NCI-H774 (cell line): ENCODE measurements around the gene SND1.

Experiments
- DNase-seq: peaks from one replicate; lab custom pipeline; 2025; lab: John Stamatoyannopoulos, UW

Gene SND1

DNA sequence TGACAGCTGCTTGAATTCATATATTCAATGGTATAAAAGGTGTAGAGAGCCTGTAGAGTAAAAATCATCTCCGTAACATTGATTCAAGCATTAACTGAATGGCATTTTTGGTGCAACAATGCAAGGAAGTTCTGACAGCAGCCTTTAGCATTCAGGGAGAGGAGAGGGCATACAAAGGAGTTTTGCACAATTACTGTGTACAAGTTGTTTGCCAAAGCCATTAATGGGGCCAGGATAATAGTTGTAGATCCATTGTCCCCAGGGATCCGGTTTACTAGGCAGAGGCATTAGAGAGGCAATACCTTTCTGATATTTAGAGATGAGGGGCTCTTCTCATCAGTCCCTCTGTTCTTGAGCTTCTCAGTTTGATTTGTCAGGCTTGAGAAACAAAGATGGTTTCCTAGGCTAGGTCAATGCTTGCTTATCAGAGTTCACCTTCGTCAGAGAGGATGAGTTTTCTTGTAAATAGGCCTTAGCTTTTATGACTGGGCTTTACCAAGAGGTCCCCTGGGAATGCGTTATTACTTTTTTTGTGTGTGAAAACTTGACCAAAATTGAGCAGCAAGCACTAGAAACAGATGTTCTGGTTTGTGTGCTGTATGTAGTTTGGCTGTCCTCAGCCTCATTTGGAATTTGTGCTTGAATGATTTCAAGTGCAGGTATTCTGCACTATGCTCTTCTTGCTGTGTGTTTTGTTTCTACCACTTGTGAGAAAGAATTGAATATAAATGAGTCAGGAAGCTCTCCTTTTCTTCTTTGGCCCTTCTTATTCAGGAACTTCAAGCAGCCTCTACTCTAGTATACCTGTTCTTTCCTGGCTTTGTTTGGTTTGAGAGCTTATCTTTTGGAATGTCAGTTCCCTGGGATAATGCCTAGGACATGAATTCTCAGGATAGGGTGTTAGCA lies 32.0 kb downstream of the SND1 start:
- DNase-seq: peak; percentile 5

DNA sequence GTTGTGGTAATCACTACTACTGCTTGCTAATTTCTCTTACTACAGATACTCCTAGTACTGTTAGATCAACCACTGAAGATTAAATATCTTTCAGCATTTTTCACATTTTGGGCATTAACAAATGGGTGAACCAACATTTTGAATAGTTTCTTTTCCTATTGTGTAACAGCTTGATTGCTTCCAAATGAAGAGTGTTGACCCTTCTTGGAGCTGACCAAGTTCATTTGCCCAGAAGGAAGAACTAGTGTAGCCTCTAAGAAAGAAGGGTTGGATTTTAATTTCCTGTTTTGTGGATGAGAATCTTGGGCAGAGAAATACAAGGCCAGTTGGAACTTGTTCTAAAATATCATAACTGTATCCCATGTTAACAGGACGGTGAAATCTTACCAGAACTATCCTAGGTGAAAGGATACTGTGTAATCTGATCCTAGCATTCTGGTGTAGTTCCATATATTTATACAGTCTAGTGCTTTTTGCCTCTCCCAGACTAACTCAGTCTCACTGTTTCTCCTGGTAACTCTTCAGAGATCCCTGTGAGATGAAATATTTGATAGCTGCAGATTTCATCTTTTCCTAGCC lies 37.3 kb downstream of the SND1 start:
- no peak for DNase-seq

DNA sequence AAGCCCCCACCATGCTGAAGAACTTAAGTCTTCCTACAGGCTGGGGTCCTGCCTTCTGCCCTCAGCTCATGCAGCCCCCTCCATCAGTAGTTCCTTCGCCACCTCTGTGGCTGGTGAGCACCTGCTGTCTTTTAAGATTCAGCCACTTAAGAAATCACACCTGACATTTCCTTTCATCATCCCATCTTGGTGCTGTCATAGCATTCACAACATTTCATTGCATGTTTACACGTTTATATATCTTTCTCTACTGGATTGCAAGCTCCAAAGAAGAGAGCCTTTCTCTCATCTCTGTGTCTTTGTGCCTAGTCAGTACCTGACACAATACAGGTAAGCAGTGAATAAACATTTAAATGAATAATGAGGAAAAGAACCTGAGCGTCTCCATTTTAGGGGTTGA lies 38.3 kb downstream of the SND1 start:
- DNase-seq: no peak

DNA sequence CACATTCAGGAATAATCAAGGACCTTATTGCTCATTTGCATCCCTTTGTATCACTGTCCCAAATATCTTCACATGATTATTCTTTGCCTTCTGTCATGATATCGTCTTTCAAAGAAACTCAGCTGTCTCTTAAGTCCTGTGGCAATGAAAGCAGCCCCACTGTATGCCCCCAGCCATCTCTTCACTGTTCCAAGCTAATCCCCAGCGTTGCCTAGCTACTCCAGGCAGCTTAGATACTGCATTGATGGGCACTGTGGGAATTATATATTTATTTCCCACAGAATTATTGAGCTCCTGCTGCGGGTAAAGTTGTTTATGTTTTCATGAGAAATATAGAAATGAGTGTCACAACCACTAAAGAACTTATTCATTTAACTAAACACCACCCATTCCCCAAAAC lies 38.8 kb downstream of the SND1 start:
- DNase-seq: no peak

DNA sequence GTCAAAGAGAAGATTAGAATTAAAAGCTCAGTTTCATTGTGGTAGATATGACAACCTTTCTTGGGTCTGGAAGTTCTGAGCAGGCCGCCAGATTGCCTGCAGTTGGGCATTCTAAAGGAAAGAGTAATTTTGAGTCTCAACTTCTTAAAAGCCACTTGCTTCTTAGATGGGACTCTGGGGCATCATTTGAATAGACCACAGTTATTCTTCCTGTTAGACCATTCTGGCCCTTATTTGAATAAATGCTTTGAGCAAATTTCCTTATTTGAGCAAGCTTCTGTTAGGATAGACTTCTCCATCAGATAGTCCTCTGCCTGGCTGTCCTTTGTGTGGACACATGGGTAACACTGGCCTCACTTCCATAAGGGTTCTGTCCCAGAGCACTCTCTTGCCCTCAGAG lies 40.2 kb downstream of the SND1 start:
- DNase-seq: no peak

DNA sequence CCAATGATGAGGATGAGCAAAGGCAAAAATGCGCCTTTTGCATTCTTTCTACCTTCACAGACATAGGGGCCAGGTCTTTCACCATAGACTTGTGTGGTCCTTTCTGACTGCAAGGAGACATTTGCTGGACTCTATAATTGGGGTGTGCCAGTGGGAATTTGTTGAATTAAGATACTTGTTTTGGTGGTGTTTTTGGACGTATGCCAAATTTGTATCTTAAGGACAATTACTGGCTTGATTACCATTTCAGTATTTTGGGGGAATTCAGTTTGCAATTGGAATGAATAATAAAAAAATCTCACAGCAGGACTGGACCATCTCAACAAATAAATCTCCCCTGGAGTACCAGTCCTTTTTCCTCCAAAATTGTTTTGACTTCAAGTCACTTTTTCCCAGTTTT lies 47.9 kb downstream of the SND1 start:
- no peak for DNase-seq

DNA sequence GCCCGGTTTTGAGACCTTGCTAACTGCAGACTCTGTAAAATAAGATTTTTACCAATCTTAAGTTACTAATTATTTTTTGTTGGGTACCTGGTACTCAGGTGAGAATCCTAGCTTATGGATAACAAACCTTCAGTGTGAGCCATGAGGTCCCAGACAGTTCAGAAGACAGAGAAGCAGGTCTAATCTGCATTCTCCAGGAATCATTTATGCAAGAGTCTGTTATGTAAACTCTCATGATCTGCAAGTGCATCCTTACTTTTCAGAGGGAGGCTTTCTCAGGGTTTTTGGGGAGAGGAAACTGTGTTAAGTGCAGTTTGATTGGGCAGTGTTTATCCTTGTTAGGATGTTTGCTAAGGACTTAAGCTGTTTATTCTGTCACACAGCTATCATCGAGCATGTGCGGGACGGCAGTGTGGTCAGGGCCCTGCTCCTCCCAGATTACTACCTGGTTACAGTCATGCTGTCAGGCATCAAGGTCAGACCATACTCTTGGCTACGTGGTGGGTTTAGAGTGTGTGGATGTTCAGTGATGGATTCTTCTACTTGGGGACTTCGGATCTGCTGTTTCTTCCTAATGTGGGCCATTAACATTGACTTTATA lies 50.2 kb downstream of the SND1 start:
- DNase-seq: no peak

DNA sequence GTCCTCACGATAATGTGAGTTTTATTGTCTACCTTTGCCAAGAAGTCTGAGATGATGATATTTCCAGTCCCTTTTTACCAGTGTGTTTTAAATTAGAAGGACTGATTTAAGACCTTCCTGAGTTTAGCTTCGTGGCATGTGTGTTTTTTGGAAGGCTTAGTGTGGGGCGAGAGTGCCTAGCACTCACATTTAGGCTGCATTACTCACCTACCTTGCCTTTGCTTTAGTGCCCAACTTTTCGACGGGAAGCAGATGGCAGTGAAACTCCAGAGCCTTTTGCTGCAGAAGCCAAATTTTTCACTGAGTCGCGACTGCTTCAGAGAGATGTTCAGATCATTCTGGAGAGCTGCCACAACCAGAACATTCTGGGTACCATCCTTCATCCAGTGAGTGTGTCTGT lies 50.9 kb downstream of the SND1 start:
- no peak for DNase-seq

DNA sequence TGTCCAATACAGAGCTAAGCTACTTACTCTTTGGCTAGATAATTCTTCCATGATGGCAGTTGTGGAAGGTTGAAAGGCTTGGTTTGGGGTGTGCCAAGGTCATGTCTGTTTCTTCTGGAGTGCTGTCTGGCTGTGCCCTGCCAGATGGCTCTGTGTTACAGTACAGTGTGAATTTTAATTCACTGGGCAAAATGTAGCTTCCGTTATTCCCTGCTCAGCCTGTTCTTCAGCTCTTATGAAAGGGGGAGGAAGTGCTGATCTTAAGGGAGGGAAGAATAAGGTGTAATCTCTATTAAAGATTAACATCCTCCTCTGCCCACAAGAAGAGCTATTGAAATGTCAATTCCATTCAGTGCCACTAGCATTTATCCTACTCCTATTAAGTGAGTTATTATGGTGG lies 52.2 kb downstream of the SND1 start:
- DNase-seq: no peak

DNA sequence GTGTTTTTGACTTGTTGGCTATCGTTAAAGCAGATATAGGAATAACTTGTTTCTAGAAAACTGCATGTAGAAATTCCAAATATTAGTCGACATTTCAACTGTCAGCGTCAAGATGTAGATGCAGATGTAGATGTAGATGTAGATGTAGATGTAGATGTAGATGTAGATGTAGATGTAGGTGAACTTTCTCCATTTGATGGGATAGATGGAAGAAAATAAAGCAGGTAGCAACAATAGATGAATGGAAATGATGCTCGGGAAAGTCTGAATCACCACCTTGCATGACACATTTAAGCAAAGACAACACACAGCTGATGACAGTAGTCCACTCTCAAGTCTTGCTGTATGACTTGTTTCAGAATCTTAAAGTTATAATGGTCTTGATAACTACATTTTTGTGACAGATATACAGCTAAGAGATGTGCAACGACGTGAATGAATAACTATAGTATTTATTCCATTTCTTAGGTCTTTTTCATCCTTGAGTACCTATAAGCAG lies 53.5 kb downstream of the SND1 start:
- no peak for DNase-seq

DNA sequence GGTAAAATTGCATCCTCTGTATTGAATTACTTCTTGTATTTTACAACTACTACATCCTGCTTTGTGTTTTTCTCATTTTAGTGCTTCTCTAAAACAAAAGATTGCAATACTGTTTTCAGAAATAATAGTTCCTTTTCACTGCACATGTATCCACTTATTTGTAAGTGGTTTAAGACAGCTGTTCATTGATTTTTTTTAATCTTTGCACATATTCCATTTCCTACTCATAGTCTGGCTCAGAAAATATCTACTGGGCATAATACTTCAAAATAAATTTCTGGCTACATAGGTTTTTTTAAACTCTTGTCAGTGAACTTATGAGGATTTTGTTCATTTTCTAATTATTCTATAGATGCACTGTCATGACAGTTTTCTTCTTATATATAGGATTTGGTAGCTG lies 54.8 kb downstream of the SND1 start:
- no peak for DNase-seq

DNA sequence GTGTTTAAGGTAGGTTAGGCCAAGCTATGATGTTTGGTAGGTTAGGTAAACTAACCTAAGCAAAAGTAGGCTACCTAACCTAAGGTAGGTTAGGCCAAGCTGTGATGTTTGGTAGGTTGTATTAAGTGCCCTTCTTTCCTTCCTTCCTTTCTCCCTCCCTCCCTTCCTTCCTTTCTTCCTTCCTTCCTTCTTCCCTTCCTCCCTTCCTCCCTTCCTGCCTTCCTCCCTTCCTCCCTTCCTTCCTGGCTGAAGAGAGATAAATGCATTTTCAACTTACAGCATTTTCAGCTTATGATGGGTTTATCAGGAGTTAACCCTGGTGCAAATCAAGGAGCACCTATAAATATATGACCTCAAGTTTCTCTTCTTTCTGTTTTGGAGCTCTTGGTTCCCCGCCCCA lies 56.2 kb downstream of the SND1 start:
- DNase-seq: no peak

DNA sequence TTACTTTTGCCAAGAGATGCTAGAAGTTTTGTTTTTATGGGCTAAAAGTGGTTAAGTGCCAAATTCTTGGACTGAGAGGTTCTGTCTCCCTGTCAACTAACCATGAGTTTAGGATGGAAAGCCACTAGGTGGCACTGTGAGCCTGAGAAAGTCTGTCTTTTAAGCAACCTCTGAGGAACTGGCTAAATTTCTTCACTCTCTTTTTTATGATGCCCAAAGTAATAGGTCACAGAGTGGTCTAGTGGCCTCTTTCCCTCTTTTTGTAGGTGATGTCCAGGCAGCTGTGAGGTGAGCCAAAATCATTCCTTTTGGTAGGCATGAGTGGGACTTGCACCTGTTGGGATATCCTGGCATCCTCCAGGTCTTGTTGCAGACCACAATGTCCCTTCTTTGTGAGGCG lies 56.8 kb downstream of the SND1 start:
- DNase-seq: peak; percentile 46

DNA sequence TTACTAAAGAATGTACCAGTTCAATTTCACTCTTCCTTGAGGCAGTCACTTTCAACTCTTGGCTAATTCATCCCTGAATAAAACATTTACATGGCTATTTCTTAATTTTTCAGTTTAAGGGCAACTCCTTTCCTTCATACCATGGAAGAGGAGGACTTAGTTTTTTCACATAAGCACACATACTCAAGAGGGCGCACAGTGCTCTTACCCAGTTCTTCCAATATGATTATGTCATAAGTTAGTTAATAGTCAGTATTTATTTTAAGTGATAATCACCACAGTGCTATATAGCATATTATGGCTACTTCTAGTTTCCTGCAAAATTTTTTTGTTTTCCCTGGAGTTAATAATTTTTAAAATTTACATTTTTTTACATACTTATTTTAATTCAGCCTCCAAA lies 58.6 kb downstream of the SND1 start:
- DNase-seq: no peak

DNA sequence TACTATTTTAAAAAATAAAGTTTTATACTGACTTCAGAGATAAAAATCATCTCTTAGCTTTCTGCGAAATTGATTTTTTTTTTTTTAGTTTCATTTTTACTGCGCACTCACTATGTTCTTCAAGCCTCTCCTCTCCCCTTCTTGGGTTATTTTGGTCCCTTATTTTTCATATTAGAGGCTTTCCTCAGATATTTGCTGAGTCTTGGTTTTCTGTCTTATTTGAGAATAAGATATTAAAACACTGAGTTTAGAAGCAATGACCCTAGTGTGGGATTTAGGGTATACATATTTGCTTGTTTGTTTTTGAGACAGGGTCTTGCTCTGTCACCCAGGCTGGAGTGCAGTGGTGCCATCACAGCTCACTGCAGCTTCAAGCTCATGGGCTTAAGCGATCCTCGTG lies 59.9 kb downstream of the SND1 start:
- DNase-seq: no peak

DNA sequence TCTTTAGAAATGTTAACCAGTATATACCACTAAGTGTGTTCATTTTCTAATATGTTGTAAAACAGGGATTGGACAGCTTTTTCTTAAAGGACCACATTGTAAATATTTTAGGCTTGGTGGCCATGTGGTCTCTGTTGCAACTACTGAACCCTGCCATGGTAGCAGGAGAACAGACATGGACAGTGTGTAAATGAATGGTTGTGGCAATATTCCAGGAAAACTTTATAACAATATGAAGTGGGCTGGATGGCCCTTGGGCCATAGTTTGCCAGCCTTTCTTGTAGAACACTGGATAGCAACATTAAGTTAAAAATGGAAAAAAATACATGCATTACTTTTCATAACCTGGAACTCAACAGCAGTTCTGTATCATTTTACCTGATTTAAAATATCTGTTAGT lies 61.0 kb downstream of the SND1 start:
- no peak for DNase-seq

DNA sequence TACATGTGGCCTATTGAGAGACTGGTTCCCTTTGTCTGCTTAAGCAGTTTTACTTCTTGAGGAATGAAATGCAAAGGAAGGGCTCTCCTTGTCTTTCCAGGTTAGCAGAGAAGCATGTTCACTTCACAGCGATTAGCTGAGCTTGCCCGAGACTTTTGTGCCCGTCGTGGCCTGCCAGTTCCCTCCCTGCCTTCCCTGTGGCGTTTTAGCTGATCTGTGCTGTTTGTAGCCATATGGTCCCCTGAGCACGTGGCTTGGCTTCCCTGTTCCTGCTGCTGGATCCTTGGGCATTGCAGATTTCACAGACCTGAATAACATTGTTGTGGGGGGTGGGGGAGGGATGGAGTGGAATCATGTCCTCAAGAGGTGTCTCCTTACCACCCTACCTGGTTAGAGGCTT lies 61.8 kb downstream of the SND1 start:
- no peak for DNase-seq

DNA sequence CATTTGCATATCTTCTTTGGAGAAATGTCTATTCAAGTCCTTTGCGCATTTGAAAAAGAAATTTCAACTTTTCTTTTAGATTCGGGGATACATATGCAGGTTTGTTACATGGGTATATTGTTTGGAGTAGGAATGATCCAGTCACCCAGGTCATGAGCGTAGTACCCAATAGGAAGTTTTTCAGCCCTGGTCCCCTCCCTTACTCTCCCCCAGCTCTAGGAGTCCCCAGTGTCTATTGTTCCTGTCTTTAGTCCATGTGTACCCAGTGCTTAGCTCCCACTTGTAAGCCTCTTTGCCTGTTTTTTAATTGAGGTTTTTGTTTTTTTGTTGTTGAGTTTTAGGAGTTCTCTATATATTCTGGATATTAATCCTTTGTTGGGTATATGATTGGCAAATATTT lies 63.3 kb downstream of the SND1 start:
- no peak for DNase-seq

DNA sequence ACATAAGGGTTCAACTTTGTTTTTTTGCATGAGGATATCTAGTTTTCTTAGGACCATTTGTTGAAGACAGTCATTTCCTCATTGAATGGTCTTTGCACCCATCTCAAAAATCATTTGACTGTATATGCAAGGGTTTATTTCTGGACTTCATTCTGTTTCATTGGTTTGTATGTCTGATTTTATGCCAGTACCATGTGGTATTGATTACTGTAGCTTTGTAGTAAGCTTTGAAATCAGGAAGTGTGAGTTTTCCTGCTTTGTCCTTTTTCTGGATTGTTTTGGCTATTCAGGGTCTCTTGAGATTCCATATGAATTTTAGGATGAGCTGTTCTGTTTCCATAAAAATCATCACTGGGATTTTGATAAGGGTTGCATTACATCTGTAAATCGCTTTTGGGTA lies 63.9 kb downstream of the SND1 start:
- no peak for DNase-seq

DNA sequence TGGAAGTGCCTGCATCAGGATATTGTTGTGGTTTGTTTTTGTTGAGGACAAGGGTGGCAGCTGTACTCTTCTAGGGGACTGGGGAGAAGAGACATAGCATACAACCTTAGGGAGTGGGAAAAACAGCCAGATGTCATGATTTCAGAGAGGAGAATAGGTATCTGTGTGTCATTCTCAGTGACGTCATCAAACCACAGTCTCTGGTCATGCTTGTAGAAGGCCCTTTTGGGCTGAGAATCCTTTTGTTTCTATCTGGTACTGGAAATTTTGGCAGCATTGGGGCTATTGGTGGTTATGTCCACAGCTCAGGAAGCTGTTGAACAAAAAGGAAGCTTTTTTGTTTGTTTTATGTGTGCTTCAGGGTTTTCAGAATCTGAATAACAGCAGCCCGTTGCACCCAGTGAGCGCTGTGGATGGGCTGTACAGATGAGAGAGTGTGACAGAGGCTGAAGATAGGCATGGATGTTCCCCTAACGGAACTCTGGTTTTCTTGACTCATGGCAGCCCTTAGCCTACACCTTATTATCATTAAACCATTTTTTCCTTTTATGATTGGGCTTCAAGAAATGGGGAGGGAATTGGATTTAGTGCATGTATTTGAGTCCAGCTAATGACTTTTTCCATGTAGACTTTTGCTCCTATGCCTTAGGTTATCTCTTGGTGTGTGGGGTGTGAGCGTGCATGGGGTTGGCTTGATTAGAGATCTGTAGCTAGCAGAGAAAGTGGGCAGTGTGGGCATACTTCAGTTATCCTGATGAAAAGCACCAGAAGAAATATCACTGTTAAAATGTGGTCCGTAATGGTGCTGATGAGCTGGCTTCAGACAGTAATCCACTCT lies 65.7 kb downstream of the SND1 start:
- DNase-seq: no peak

DNA sequence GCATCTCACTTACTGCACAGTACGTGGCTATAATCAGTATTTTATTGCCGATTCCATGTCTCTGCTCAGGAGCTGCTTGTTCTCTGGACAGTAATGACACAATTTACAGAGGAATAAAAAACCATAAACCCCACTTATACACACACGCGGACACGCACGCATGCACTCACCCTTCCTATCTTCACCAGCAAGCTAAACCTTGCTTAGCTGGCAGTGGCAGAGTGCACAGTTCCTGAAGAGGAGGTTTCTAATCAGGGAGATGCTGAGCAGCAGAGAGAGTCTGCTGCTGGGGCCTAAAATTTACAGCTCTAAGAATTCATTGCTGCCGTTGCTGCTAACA lies 66.3 kb downstream of the SND1 start:
- no peak for DNase-seq

DNA sequence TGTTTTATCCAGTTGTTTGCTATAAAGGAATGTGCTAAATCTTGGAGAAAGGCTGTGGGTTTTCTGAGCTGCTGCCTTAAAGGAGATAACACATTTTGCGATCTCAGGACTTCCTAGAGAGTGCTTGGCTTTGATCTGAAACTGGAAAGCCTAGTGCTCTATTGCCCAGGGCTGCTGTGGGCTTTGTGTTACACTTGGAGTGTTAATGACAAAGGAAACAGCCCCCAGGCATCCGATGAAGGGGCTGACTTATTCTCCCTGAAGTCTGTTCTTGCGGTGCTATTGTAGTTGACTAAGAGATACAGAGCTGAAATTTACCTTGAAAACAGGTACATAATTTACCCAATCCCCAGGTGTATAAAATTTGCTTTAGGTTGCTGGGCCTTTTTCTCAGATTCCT lies 74.5 kb downstream of the SND1 start:
- DNase-seq: no peak
